Activated effector memory CD4-positive, alpha-beta T cell treated with anti-CD3 and anti-CD28 coated beads, Interleukin-2, amount 50 U/mL, for 16 hours (primary cell): ENCODE results near the gene WDPCP.
"Not testable (repeated sequence)": the region's sequence is repeated elsewhere in the genome, so short reads cannot be mapped to it uniquely, and the experiment has no call there.

ENCODE experiments used
- DNase-seq: peaks from one replicate; pipeline ENCODE4 v3.0.0-alpha.2; 2020

Gene WDPCP

DNA sequence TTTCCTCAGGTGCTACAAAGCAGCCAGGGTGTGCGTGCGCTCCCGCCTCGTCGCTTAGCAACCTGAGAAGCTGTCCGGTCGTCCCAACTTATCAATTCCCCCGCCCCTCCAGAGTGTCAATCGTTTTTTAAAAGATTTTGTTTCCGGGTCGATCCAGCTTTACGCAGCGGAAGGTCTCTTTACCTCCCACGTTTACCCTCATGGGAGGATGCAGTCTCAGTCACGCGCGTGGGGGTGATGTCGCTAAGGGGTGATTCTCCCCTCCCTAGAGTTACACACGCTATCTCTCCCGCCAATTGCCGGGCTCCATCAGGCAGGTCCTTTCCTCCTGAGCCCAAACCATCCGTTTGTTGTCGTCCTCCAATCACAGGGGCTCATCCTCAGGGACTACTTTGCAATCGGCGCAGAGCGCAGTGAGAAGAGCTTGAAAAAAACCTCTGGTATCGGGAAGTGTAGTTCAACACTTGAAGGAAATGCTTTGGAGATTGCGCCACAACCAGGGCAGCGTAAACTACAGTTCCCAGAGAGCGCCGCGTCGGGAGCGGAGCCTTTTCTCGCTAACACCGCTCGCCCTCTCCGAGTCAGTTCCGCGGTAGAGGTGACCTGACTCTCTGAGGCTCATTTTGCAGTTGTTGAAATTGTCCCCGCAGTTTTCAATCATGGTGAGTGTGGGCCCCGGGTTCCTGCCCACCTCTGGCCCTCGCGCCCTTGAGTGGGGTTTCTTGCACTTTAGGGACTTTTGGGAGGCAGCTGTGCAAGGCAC lies at the start of gene WDPCP, which contains the start of gene MDH1:
TSS of gene WDPCP (minus strand) at position 93 of the 763 bp plus-strand sequence. CDS start 206 bp downstream, outside the sequence.
TSS of gene MDH1 (plus strand) at position 579 of the 763 bp plus-strand sequence. CDS start at position 660, 81 bp downstream.
- peak; percentile 98 for DNase-seq

DNA sequence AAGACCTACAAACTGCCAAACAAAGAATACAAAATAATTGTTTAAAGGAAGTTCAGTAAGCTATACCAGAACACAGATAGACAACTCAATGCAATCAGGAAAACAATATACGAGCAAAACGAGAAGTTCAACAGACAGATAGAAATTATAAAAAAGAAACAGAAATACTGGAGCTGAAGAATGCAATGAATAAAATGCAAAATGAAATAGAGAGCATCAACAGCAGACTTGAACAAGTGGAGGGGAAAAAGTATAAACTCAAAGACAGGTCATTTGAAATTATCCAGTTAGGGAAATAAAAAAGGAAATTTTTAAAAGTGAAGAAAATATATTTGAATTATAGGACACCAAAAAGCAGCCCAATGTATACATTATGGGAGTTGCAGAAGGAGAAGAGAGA lies 44.1 kb upstream of the WDPCP start:
- no peak for DNase-seq

DNA sequence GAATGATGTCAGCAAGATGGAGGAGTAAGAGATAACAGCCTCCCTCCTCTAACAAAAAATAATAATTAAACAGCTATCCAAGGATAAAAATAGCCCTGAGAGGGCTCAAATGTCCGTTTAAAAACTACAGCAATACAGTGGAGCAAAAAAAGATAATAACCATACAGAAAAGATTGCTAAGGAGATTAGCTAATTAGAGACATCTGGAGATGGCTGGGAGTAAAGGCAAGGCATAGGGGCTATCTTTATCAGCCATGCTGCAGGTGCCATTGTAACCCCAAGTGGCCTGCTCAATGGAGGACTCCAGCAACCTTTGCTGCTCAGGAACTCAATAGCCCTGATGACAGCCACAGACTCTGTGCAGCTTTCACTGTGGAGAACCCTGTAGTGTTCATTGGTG lies 43.2 kb upstream of the WDPCP start:
- DNase-seq, result no peak

DNA sequence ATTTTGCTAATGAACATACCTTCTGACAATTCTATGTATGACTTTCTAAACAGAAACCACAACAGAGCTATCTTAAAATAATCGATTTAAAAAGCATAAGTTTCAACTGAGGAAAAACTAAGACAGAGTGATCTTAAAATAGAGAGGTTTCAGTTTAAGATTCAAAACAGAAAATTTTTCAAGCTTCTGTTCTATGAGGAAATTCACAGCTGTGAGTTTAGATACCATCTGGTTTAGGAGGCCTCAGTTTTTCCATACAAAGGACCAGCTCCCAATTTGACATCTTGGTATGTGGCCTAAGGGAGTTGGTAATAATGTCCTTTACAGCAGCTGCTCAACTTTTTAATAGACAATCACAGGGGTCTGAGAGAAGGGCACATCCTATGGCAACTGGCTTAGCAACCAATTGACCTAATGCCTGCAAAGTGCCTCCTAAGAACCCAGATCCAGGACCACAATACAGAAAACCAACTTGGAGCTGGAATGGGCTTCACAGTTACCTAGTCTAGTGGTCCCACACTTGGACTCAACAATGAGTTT lies 40.2 kb upstream of the WDPCP start:
- DNase-seq, result no peak

DNA sequence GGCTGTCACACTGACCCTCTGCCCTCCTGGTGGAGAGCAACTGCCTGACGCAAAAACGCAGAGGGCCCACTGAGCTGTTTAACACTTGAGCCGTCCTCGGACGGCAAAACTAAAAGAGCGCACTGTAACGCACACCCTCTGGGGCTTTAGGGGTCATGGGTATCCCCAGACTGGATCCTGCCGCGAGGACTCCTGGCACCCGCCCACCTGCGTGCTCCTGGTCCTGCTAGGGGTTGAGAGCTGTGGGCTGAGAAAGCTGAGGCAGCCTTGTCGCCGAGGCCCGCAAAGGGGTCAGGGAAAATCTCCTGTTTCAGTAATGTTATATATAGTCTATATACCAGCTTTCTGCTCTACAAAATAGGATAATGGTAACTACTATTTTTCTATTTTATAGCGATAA lies 39.6 kb upstream of the WDPCP start:
- no peak for DNase-seq

- not testable (repeated sequence) for DNase-seq
These were observed 35.5 kb upstream of the WDPCP start for GRCh38 chr2:63623763-63624162.

GRCh38 chr2:63622751-63623150 lies 34.5 kb upstream of the WDPCP start:
- no peak for DNase-seq

- DNase-seq, result no peak
These were observed 31.1 kb upstream of the WDPCP start for GRCh38 chr2:63619328-63619727.

GRCh38 chr2:63617366-63617765 lies 29.1 kb upstream of the WDPCP start:
- DNase-seq, result no peak

- DNase-seq, result no peak
These were observed 27.0 kb upstream of the WDPCP start for GRCh38 chr2:63614983-63615945.

- DNase-seq, result no peak
These were observed 26.2 kb upstream of the WDPCP start for GRCh38 chr2:63614448-63614968.

- DNase-seq, result no peak
These were observed 25.2 kb upstream of the WDPCP start for GRCh38 chr2:63613391-63613901.

DNA sequence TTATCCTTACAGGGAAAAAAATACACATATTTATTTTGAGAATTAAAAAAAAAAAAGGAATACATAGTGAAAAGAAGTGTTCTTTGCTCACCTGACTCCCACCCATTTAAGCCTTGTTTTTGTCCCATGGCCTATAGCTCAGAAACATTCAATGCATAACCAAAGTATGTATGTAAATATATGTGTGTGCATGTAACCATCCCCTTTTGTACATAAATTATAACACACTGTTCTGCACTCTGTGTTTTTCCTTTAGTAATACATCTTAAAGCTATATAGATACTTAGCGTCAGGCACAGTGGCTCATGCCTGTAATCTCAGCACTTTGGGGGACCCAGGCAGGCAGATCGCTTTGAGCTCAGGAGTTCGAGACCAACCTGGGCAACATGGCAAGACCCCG lies 22.2 kb upstream of the WDPCP start:
- no peak for DNase-seq

DNA sequence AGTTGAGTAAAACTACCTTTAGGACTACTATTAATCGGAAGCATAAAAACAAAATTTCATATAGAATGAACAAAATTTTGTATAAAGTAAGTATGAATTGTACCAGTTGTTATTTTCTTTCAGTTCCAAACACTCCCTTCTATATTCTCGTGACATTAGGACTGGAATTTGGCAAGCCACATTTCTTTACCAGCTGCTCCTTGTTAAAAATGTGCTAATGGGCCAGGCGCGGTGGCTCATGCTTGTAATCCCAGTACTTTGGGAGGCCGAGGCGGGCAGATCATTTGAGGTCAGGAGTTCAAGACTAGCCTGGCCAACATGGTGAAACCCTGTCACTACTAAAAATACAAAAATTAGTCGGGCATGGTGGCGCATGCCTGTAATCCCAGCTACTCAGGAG lies 20.6 kb upstream of the WDPCP start:
- not testable (repeated sequence) for DNase-seq

DNA sequence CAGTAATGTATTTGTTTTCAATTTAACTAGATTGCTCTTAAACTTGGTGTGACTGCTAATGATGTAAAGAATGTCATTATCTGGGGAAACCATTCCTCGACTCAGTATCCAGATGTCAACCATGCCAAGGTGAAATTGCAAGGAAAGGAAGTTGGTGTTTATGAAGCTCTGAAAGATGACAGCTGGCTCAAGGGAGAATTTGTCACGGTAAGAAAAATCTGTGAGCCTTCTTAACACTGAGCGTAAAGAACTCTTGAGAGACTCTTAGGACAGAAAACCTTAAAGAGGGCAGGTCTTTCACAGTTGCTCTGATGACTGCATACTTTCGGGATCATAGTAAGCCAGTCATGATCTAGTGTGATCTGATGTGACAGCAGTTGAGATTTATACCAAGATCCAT lies 16.4 kb upstream of the WDPCP start:
- DNase-seq, result no peak

DNA sequence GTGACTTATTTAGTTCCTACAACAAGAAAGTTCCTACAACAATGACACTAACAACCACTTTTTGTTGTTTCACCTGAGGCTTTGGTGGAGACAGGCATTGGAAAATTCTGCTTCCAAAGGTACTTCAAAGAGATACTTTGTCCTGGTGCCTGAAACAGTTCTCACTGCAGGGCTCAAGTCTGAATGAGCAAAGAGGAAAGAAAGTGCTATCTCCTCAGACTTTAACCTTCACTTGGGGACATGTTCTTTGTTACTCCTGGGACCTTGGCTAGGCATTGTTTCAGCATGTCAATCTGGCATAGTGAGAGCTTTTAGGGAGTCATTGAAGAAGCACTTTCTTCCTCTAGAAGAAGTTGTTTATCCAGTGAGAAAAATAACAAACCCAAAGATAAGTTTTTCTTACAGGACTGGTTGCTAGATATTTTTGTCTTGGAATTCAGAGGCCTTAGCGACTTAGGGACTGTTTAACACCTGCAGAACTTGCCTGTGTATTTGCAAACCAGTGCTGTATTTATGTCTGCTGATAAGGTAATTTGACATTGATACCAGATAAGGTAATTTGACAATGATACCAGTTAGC lies 12.7 kb upstream of the WDPCP start:
- DNase-seq, result no peak

DNA sequence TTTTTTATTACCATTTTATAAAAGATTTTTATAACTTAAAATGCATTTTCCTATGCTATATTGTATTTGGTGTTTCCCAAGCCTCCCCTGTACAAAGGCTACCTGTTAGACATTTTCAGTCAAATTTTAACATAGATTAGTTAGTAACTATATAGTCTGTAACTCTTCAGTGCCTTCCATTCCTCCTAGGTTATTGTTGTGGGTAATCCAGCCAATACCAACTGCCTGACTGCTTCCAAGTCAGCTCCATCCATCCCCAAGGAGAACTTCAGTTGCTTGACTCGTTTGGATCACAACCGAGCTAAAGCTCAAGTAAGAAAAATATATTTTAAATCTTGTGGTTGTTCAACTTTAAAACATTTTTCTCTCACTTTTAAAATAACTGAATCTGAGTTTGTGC lies 10.7 kb upstream of the WDPCP start:
- no peak for DNase-seq

DNA sequence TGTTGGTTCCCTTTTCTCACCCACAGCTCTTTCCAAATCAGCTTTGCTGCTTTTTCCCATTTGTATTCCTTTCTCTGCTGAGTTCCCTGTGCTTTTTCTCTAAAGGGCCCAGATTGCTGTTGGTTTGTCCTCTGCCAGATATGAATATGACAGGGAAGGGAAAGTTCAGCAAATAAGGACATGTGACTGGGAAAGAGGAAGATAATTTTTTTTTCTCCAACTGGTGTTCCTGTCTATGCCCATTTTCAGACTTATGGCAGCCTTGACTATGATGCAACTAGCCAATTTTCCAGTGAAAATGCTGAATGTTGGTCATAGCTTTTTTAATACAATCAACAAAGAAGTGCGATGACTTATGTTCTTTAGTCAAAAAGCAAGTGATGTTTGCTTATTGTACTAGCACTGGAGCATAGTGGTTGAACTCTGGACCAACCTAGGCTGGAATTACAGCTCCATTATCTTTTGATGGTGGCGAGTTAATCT lies 8.2 kb upstream of the WDPCP start:
- DNase-seq, result no peak

- DNase-seq, result no peak
These were observed 6.4 kb upstream of the WDPCP start for GRCh38 chr2:63594660-63595059.

GRCh38 chr2:63591566-63592175 lies 3.4 kb upstream of the WDPCP start:
- no peak for DNase-seq

DNA sequence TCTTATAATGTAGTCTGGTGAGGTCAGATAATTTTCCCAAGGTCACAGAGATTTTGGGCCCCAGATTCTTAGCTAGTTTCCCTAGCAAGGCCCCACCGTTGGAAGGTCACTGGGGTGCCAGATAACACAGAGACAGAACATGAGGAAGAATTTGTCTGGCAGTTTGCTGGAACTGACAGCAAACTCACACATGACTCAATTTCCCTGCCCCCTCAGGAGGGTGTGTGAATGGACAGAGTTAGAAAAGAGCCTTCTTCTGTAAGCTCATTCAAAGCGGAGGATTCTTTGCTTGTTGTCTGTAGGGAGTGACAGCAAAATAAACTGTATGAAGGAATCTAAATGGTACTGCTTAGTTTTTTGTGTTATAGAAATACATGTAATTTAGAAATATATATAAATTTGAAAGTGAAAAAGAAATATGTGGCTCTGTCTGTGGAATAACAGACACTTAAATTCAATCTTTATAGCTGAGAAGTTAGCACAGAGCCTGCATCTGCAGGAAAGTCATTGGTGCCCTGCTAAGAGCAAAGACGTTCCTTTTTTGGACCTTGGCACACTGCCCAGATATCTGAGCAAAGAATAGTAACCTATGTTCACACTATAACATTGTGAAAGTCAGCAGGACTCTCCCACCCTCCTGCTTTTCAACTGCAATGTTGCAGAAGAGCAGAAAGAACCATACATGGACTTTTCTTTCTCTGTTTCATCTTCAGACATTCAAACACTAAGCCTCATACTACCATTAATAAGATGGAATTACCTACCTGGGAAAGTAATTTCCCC lies 2.5 kb upstream of the WDPCP start:
- DNase-seq, result no peak
